ENCODE results near the gene CDC42SE1.

Gene CDC42SE1

DNA sequence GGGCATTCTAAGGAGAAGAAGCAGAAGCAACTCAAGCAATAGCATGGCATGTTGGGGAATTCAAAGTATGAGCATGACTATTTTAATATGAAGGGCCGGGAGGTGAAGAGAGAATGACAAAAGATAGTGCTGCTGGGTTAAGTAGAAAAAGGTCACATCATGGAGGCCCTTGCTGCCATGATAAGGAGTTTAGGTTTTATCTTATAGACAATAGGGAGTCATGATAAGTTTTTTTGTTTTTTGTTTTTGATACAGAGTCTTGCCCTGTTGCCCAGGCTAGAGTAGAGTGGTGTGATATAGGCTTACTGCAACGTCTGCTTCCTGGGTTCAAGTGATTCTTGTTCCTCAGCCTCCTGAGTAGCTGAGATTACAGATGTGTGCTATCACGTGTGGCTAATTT lies 19.9 kb downstream of the CDC42SE1 start:
- TF ChIP-seq, protein P1, sequence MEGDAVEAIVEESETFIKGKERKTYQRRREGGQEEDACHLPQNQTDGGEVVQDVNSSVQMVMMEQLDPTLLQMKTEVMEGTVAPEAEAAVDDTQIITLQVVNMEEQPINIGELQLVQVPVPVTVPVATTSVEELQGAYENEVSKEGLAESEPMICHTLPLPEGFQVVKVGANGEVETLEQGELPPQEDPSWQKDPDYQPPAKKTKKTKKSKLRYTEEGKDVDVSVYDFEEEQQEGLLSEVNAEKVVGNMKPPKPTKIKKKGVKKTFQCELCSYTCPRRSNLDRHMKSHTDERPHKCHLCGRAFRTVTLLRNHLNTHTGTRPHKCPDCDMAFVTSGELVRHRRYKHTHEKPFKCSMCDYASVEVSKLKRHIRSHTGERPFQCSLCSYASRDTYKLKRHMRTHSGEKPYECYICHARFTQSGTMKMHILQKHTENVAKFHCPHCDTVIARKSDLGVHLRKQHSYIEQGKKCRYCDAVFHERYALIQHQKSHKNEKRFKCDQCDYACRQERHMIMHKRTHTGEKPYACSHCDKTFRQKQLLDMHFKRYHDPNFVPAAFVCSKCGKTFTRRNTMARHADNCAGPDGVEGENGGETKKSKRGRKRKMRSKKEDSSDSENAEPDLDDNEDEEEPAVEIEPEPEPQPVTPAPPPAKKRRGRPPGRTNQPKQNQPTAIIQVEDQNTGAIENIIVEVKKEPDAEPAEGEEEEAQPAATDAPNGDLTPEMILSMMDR (IDR thresholded peaks at IDR 0.05; ENCODE audit: low read depth, low read length): no peak
- no peak for DNase-seq (ENCODE audit: extremely low read depth, low read depth)

DNA sequence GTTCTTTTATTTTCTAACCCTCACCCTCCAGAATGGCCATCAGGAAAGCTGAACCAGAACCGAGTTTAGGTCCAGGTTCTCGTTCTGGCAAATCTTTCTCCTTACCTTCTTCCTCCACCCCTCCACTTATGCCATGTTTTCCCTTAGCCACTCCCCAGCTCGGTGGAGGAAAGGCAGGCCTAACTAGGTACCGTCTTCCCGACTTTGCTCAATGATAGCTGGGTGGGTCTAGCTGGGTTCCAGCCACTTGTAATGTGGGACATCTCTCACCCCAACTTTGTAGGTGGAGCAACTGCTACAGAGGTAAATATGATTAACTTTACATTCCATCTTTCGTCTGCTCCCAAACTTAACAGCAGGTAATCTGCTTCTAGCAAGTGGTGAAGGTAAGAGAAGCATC lies 22.4 kb downstream of the CDC42SE1 start:
- TF ChIP-seq, protein P1 (IDR thresholded peaks at IDR 0.05; ENCODE audit: low read depth, low read length): no peak
- no peak for DNase-seq (ENCODE audit: extremely low read depth, low read depth)

DNA sequence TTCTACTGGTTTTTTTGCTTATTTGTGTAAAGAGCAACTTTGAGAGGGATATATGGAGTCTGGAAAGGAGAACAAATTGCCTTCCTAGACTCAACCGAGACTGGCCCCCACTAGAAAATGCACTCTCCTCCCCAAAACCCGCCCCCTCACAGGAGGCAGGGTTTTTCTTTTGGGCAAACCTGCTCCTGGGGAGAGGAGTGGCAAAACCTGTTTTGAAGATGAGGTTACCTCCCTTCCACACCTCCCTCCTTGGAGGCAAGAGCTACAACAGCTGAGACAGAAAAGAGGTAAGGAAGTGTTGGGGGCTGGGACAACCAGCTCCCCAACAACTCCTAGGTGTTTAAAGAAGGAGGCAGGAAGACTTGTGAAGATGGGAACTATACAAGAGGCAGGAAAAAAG lies 23.1 kb downstream of the CDC42SE1 start, which contains the start of gene BNIPL:
BNIPL (plus strand) TSS at position 231 of the 400 bp plus-strand sequence; CDS start at position 371, 140 bp downstream.
- TF ChIP-seq, protein P1 (IDR thresholded peaks at IDR 0.05; ENCODE audit: low read depth, low read length): no peak
- DNase-seq (ENCODE audit: extremely low read depth, low read depth): no peak

DNA sequence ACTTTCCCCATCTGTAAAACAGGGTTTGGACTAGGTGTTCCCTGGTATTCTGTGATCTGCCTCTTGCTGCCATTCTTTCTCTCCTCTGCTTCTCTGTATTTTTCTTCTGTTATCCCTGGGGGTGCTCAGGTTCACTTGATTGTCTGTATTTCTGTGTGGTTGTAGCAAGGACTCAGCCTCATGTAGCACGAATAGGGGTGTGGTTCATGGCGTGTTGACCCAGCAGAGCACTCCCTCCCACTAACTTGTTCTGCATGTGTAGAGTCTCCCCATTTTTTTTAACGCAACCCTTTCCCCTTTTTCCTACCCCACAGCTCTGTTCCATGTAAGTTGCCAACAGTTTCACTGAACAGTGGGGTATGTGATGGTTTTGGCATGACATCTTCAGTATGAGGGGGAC lies 24.3 kb downstream of the CDC42SE1 start:
- TF ChIP-seq, protein P1 (IDR thresholded peaks at IDR 0.05; ENCODE audit: low read depth, low read length): no peak
- no peak for DNase-seq (ENCODE audit: extremely low read depth, low read depth)

DNA sequence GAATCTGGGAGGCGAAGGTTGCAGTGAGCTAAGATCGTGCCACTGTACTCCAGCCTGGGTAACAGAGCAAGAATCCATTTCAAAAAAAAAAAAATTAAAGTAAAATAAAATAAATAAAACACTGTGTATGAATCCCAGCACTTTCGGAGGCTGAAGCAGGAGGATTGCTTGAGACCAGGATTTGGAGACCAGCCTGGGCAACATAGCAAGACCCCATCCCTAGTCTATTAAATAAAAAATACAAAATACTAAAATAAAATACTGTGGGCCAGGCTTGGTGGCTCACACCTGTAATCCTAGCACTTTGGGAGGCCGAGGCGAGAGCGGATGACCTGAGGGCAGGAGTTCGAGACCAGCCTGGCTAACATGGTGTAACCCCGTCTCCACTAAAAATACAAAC lies 27.3 kb downstream of the CDC42SE1 start:
- TF ChIP-seq, protein P1 (IDR thresholded peaks at IDR 0.05; ENCODE audit: low read depth, low read length): no peak
- no peak for DNase-seq (ENCODE audit: extremely low read depth, low read depth)

DNA sequence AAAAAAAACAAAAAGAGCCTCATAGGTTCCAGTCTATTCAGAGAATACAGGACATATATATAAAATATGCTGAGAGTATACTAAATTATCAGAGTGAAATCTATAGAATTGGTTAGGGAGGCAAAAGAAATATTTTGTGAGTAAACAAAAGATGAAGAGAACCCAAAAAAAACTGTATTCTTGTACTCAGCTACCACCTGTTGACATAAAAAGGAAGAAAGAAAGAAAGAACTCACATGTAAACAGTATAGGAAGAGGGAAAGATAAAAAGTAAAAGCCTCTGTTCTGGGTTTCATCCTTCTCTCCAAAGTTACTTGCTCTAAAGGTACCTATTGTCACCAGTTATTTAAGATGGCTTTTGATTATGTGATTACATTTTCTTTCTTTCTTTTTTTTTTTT lies 33.0 kb downstream of the CDC42SE1 start:
- TF ChIP-seq, protein P1 (IDR thresholded peaks at IDR 0.05; ENCODE audit: low read depth, low read length): no peak
- DNase-seq (ENCODE audit: extremely low read depth, low read depth): no peak

DNA sequence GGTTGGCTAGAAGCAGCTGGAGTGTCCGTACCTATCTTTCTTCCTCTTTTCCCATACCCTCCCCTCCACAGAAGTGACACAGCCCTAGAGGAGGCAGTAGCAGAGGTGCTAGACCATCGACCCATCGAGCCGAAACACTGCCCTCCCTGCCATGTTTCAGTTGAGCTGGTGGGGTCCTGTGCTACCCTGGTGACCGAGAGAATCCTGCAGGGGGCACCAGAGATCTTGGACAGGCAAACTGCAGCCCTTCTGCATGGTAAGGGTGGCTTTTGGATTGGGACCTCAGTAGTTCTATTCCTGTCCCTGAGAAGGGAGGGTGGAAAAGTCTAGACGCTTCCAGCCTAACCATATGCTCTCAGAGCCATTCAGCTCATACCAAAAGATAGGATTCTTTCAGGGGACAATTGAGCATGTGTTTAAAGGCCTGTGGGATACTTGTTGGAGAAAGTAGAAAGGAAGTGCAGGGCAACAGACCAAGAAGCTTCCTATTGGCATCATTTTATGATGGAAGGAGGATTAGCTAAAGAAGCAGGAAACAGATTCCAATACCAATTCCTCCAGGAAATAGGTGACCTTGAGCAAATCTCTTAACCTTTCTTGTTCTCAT lies 34.8 kb downstream of the CDC42SE1 start:
- peak; percentile 23 for DNase-seq (ENCODE audit: extremely low read depth, low read depth)
- TF ChIP-seq, protein P1 (IDR thresholded peaks at IDR 0.05; ENCODE audit: low read depth, low read length): peak; percentile 82
